ENCODE results near the gene C17orf113.

C17orf113 gene

GRCh38 chr17:42079541-42079940, 29.1 kb upstream of the C17orf113 start:
- H3K27ac Mint-ChIP-seq, result no peak overlapping the region
- peaks cover 14% of the 10 kb centered on the region for H3K27me3 Mint-ChIP-seq (ENCODE audit: low read depth)
- H3K36me3 Mint-ChIP-seq (ENCODE audit: low read depth), result no peaks in the 10 kb centered on the region
- H3K4me3 Mint-ChIP-seq, result no peak overlapping the region
- H3K9me3 Mint-ChIP-seq, result no peaks in the 10 kb centered on the region
- H3K4me1 Mint-ChIP-seq (ENCODE audit: low read depth), result no peaks in the 10 kb centered on the region

DNA sequence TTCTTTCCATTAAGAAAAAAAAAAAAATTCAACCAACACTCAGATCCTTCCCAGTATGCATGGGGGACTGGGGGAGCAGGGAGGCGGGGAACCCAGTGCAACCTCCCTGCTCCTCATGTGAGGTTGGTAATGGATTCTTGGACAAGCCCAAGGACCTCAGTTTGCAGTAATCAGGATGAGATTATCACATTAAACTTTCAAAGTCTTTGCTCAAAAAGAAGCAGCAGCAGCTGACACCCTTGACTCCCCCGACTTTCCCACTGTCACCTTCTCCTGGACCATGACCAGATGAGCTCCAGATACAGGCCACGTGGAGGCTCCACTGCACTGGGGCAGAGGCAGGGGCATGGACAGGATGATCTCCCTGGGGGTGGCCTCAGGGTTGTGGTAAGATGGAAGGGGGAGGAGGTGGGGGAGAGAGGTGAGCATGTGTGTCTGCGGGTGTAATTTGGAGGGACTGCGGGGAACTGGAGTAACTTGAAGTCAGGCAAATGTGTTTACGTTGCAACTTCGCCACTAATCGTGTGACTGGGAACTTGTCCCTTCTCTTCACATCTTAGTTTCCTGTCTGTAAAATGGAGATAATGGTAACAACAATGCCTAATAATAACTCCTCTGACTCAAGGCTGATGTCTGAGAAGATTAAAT, 28.1 kb upstream of the C17orf113 start:
- no peak overlapping the region for H3K4me3 Mint-ChIP-seq
- no peaks in the 10 kb centered on the region for H3K36me3 Mint-ChIP-seq (ENCODE audit: low read depth)
- H3K4me1 Mint-ChIP-seq (ENCODE audit: low read depth), result no peaks in the 10 kb centered on the region
- H3K27ac Mint-ChIP-seq, result no peak overlapping the region
- no peaks in the 10 kb centered on the region for H3K9me3 Mint-ChIP-seq
- peaks cover 22% of the 10 kb centered on the region for H3K27me3 Mint-ChIP-seq (ENCODE audit: low read depth)

DNA sequence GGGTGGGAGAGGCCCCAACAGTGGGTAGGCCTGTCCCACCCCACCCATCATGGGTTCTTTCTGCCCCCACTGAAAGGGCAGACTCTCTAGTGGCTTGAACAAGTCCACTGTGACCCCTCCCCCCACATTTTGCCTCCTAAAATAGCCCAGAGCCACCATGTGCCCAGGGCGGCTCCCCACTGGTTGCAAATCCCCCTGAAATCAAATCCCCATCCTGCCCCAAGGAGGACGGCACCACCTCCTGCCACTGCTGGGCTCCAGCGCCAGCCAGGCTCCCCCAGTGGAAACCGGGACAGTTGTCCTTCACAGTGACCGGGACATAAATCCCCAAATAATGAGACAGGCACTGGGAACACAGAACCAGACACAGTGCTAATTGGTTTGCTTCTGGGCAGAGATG, 27.4 kb upstream of the C17orf113 start:
- Mint-ChIP-seq H3K9me3 (no peaks in the 10 kb centered on the region), H3K4me1 (ENCODE audit: low read depth) (peaks cover 2% of the 10 kb centered on the region), H3K27ac (no peak overlapping the region), H3K4me3 (no peak overlapping the region), H3K27me3 (ENCODE audit: low read depth) (peaks cover 30% of the 10 kb centered on the region), H3K36me3 (ENCODE audit: low read depth) (no peaks in the 10 kb centered on the region)

DNA sequence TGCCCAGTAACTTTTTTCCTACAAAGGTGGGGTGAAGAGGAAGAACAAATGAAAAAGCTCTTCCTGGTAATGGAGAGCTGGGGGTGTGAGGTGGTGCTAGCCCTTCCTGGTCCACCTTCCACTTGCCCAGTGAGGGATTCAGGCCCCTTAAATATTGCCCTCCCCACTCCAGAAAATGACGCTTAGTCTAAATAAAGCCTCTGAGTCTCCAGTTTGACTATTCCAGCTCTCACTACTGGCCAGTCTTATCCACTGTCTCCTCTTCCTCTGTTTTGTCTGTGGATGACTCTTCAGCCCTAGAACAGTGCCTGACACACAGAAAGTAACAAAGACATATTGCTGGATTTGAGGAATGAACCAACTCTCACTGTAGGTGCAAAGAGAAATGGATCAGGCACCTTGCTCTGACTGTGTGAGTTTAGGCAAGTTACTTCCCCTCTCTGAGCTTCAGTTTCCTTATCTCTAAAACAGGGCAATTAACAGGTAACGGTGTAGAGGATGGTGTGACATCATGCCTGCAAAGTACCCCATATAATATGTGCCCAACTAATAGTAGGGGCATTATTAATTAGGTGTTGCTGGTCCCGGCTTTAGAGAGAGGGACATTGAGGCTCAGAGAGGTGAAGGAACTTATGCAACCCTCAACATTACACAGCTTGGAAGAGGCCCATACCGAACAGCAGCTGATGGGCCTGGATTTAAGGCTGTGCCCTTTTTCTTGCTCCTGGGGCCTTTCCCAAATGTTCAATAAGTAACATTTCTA, 26.6 kb upstream of the C17orf113 start:
- H3K27ac Mint-ChIP-seq, result no peak overlapping the region
- peaks cover 3% of the 10 kb centered on the region for H3K4me1 Mint-ChIP-seq (ENCODE audit: low read depth)
- no peak overlapping the region for H3K4me3 Mint-ChIP-seq
- H3K9me3 Mint-ChIP-seq, result no peaks in the 10 kb centered on the region
- H3K27me3 Mint-ChIP-seq (ENCODE audit: low read depth), result peaks cover 32% of the 10 kb centered on the region
- H3K36me3 Mint-ChIP-seq (ENCODE audit: low read depth), result no peaks in the 10 kb centered on the region

GRCh38 chr17:42075789-42076188, 25.4 kb upstream of the C17orf113 start:
- no peak overlapping the region for H3K4me3 Mint-ChIP-seq
- H3K4me1 Mint-ChIP-seq (ENCODE audit: low read depth), result peaks cover 6% of the 10 kb centered on the region
- H3K27ac Mint-ChIP-seq, result no peak overlapping the region
- peaks cover 43% of the 10 kb centered on the region for H3K27me3 Mint-ChIP-seq (ENCODE audit: low read depth)
- H3K9me3 Mint-ChIP-seq, result no peaks in the 10 kb centered on the region
- no peaks in the 10 kb centered on the region for H3K36me3 Mint-ChIP-seq (ENCODE audit: low read depth)

- Mint-ChIP-seq H3K27me3 (ENCODE audit: low read depth) (peaks cover 35% of the 10 kb centered on the region), H3K27ac (no peak overlapping the region), H3K9me3 (no peaks in the 10 kb centered on the region), H3K36me3 (ENCODE audit: low read depth) (no peaks in the 10 kb centered on the region), H3K4me1 (ENCODE audit: low read depth) (peaks cover 6% of the 10 kb centered on the region), H3K4me3 (no peak overlapping the region)
Measured at GRCh38 chr17:42072323-42073187, 22.2 kb upstream of the C17orf113 start.

DNA sequence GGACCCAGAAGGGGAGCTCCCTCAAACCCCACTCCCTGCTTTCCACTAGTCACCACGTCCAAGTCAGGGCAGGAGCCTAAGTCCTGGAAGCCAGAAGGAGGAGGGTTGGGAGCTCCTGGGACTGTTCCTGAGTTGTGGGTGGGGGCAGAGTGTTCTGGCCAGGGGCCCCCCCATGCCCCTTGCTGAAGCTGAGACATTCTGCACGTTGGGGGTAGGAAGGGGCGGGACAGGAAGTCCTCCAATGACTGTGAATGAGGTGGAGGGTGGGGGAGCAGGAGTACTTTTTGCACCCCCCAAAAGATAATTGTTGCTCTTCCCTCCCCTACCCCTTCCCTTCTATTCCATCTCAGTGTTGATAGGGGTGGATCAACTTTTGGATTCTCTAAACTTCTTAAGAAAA, 21.4 kb upstream of the C17orf113 start:
- Mint-ChIP-seq H3K27me3 (ENCODE audit: low read depth) (peaks cover 35% of the 10 kb centered on the region), H3K27ac (no peak overlapping the region), H3K4me3 (peak overlapping the region; percentile 31), H3K9me3 (no peaks in the 10 kb centered on the region), H3K36me3 (ENCODE audit: low read depth) (no peaks in the 10 kb centered on the region), H3K4me1 (ENCODE audit: low read depth) (peaks cover 6% of the 10 kb centered on the region)

- peaks cover 15% of the 10 kb centered on the region for H3K4me1 Mint-ChIP-seq (ENCODE audit: low read depth)
- no peaks in the 10 kb centered on the region for H3K36me3 Mint-ChIP-seq (ENCODE audit: low read depth)
- H3K27ac Mint-ChIP-seq, result no peak overlapping the region
- H3K27me3 Mint-ChIP-seq (ENCODE audit: low read depth), result peaks cover 25% of the 10 kb centered on the region
- H3K9me3 Mint-ChIP-seq, result no peaks in the 10 kb centered on the region
- H3K4me3 Mint-ChIP-seq, result no peak overlapping the region
Measured at GRCh38 chr17:42068979-42069378, 18.6 kb upstream of the C17orf113 start.

DNA sequence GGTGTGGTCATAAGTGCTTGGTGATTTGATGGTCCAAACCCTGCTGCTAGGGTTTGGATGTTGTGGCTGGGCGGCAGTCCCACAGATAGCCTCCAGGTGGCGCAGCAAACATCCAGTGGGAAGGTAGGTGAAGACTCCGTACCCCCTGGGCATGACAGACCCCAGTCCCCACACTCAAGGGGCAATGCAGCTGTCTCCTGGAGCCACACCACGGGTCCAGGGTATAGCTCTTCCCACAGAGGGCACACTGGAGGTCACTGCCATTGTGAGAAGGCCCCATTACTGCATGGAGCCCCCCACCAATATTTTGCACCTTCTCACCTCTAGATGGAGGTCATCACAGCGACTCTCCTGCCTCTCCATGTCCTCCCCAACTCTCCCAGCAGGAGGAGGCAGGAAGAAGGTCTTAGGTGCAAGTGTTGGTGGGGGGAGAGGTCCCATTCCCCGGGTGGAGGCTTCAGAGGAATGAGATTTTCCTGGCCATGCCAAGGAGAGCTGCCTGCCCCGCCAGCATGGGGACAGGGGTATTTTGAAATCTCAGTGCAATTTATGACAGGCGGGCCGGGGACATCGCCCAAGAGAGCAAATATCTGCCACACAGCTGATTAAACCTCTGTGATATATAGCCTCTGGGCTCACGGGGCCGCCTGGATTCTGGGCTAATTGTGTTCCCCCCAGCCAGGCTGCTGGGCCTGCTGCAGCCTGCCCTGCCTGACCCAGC, 17.1 kb upstream of the C17orf113 start:
- Mint-ChIP-seq H3K36me3 (ENCODE audit: low read depth) (no peaks in the 10 kb centered on the region), H3K27ac (no peak overlapping the region), H3K4me1 (ENCODE audit: low read depth) (peaks cover 19% of the 10 kb centered on the region)

DNA sequence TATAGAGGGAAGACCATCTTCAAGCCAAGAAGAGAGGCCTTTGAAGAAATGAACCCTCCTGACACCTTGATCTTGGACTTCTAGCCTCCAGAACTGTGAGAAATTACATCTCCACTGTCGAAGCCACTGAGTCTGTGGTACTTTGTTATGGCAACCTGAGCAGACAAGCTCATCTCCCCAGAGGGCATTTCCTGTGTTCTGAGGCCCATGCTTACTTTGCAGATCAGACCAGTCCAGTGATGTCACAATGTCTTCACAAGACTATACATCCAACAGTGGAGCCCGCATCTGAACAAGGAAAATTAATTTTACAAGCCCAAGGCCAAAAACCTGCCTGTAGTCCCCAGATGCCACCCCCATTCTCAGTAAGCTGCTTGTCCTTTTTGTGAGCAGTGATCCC, 14.8 kb upstream of the C17orf113 start:
- Mint-ChIP-seq H3K4me3 (no peak overlapping the region), H3K9me3 (no peaks in the 10 kb centered on the region), H3K27me3 (ENCODE audit: low read depth) (no peaks in the 10 kb centered on the region), H3K4me1 (ENCODE audit: low read depth) (peaks cover 15% of the 10 kb centered on the region), H3K27ac (peak overlapping the region; percentile 20), H3K36me3 (ENCODE audit: low read depth) (no peaks in the 10 kb centered on the region)

More for the DNA sequence above, 17.1 kb upstream of the C17orf113 start:
- H3K27me3 Mint-ChIP-seq (ENCODE audit: low read depth), result peaks cover 13% of the 10 kb centered on the region
- H3K4me3 Mint-ChIP-seq, result no peak overlapping the region
- H3K9me3 Mint-ChIP-seq, result no peaks in the 10 kb centered on the region

- Mint-ChIP-seq H3K36me3 (ENCODE audit: low read depth) (no peaks in the 10 kb centered on the region), H3K27ac (no peak overlapping the region), H3K4me1 (ENCODE audit: low read depth) (peaks cover 15% of the 10 kb centered on the region), H3K27me3 (ENCODE audit: low read depth) (no peaks in the 10 kb centered on the region), H3K4me3 (no peak overlapping the region), H3K9me3 (no peaks in the 10 kb centered on the region)
Measured at GRCh38 chr17:42062681-42063080, 12.3 kb upstream of the C17orf113 start.

DNA sequence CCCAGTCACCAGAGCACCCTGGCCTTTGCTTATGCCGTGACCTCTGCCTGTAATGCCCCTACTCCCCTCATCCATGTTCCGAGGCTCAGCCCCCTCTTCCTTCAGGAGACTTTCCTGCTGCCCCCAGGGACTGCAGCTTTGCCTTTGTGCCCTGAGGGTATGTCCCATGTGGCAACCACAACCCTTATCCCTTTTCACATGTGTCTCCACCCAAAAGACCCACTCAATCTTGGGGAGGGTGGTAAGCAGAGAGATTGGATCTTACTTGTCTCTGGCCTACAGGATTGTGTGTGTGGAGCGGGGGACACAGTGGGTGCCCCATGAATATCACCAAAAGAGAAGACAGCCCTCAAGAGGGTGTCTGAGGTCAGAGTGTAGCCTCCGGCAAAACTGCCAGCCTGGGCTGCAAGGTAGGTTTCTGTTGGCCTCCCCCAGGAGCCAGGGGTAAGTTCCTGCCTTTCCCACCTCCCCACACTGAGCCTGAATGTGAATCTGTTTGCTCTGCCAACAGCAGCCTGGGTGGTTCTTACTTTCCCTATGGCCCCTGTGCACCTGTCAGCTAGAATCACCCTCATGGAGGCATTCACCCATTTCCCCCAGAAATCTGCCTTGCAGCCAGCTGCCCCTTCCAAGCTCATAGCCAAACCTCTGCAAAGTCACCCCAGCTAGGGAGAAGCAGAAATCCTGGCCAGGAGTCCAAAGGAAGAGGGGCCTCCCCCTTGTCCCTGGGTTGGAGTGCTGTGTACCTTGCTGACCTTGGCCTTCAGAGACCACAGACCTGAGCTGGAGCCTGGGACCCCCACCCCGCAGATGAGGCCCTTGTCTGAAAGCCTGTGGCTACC, 11.5 kb upstream of the C17orf113 start:
- no peaks in the 10 kb centered on the region for H3K9me3 Mint-ChIP-seq
- no peaks in the 10 kb centered on the region for H3K36me3 Mint-ChIP-seq (ENCODE audit: low read depth)
- no peaks in the 10 kb centered on the region for H3K27me3 Mint-ChIP-seq (ENCODE audit: low read depth)
- peaks cover 15% of the 10 kb centered on the region for H3K4me1 Mint-ChIP-seq (ENCODE audit: low read depth)
- no peak overlapping the region for H3K27ac Mint-ChIP-seq
- H3K4me3 Mint-ChIP-seq, result no peak overlapping the region

GRCh38 chr17:42060231-42060630, 9.8 kb upstream of the C17orf113 start:
- Mint-ChIP-seq H3K27me3 (ENCODE audit: low read depth) (no peaks in the 10 kb centered on the region), H3K27ac (no peak overlapping the region), H3K9me3 (no peaks in the 10 kb centered on the region), H3K36me3 (ENCODE audit: low read depth) (no peaks in the 10 kb centered on the region), H3K4me1 (ENCODE audit: low read depth) (peaks cover 13% of the 10 kb centered on the region), H3K4me3 (no peak overlapping the region)
